GM18507 (cell line): ENCODE data around the gene FNDC7.
"Not testable (repeated sequence)": the region's sequence is repeated elsewhere in the genome, so short reads cannot be mapped to it uniquely, and the experiment has no call there.

ENCODE experiments used
- DNase-seq: peaks from one replicate; pipeline ENCODE4 v3.0.0; 2011; ENCODE audit warnings: low read depth; ENCODE audit not compliant: insufficient read length; ENCODE audit errors: extremely low spot score
- FAIRE-seq: peaks from 2 replicates; lab custom pipeline; 2011; peaks lifted over from hg19 to GRCh38; lab: Jason Lieb, UNC

The FNDC7 gene

DNA sequence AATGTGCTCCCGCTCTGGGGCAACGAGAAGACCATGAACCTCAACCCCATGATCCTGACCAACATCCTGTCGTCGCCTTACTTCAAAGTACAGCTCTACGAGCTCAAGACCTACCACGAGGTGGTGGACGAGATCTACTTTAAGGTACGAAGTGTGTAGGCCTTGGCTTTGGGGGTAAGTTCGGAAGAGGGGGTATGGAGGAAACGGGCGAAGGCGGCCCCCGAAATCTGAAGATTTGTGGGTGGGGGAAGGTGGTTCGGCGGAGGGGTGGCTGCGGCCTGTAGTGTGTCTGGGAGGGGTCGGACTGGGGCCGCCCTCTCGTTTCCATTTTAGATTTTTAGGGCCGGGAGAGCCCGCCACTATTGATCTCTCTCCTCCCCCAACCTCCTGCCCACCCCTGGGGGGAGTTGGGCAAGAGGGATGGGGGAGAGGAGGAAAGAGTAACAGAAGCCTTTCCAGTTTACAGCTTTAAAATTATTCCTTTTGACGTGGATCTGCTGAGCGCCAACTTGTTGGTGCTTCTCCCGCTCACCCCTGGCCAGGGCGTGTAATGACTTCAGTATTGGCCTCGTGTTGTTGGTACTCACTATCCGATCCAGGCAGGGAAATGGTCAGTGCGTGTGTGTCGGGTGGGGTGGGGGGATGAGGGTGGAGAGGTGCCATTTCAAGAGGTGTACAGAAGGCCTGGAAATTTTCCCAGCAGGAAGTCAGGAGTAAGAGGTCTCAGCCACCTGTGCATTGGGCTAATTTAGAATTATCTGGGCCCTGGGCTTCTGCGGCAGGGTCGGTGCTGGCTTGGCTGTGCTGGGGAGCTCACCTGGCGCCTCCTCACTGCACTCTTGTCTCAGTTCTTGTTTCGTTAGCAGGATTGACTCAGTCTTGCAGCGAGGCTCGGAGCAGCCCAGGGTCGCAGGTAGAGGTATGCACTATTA lies 19.7 kb upstream of the FNDC7 start:
- DNase-seq (peak; percentile 26), FAIRE-seq (peak; percentile 78)

DNA sequence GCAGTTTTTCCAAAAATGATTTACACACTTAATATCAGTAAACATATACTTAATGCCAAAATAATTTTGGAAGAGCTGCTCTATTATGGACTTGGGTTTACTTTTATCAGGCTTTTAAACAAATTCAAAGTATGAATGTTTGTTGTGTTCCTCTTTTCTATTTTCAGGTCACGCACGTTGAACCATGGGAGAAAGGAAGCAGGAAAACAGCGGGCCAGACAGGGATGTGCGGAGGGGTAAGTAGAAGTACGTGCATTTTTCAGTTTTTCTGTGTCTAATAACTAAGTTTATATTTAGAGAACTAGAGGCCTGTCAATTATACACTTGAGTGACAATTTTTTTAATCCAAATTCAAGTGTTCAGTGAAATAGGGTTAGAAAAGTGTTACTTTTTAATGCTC lies 17.2 kb upstream of the FNDC7 start:
- FAIRE-seq = no peak
- DNase-seq = no peak

DNA sequence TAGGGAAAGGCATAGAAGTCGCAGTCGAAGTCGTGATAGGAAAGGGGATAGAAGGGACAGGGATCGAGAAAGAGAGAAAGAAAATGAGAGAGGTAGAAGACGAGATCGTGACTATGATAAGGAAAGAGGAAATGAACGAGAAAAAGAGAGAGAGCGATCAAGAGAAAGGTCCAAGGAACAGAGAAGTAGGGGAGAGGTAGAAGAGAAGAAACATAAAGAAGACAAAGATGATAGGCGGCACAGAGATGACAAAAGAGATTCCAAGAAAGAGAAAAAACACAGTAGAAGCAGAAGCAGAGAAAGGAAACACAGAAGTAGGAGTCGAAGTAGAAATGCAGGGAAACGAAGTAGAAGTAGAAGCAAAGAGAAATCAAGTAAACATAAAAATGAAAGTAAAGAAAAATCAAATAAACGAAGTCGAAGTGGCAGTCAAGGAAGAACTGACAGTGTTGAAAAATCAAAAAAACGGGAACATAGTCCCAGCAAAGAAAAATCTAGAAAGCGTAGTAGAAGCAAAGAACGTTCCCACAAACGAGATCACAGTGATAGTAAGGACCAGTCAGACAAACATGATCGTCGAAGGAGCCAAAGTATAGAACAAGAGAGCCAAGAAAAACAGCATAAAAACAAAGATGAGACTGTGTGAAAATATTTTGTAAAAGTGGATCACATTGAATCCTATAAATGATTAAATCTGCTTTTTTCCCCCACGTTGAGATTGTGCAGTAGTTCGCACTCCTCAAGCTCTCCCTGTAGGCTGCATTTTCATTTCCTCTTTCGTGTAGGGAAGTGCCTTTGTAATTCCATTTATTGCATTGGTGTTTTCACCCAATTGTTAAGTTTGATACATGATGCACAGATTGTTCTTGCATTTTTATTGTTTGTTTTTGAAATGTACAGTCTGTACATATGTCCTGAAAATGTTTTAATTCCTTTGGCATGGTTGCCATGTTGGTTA lies 13.1 kb upstream of the FNDC7 start:
- no peak for FAIRE-seq
- DNase-seq = no peak

DNA sequence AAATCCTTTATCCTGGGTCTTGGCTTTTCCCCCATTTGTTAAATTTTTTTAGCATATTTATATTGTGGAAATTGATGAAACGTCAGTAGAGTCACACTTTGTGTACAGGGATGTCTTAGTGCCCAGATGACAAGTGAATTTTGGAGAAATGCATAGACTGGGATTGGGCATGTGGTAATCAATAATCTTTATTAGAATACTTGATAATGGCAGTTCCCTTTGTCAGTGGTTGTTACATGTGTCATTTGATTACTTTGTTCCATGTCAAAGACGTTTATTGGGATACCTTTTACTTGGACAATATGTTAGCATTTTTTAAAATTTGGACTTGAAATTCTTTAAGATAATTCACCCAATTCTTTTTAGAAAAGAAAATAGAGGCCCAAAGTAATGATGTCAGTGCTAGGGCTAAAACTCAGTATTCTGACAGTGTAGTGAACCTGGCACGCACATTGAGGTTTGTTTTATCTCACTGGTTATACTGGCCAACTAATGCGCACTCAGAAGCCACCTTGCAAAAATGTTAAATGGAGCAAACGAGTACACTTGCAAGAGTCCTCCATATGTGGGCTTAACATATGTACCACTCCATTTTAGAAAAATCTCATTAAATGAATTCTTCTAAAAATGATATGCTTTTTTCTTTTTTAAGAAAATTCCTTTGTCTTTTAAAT lies 11.4 kb upstream of the FNDC7 start:
- DNase-seq = no peak
- no peak for FAIRE-seq

DNA sequence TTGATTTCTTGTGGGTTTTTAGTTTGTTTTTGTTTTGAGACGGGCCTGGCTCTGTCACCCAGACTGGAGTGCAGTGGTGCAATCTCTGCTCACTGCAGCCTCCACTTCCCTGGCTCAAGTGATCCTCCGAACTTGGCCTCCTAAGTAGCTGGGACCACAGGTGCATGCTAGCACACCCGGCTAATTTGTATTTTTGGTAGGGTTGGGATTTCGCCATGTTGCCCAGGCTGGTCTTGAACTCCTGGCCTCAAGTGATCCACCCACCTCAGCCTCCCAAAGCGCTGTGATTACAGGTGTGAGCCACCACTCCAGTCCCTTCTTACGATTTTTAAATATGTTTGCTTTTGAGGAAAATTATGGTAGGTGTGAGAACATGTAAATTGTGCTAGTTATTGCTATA lies 10.6 kb upstream of the FNDC7 start:
- DNase-seq, FAIRE-seq: not testable (repeated sequence)

DNA sequence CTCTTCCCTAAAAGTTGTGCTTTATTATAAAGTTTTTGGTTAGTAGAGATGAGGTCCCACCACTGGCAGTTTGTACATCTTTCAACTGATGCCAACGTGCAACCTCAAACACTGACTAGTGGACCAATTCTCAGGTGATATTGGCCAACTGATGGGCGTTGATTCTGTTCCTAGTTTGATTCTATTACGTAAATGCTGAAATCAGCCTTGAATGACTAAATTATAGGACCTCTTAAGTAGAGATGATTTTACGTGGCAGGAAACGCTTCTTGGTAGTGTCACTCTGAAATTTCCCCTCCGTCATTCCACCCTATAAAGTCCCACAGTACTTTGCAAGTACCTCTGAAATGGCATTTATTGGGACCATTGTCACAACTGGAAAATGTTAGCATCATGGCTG lies 8.8 kb upstream of the FNDC7 start:
- DNase-seq (no peak), FAIRE-seq (no peak)

DNA sequence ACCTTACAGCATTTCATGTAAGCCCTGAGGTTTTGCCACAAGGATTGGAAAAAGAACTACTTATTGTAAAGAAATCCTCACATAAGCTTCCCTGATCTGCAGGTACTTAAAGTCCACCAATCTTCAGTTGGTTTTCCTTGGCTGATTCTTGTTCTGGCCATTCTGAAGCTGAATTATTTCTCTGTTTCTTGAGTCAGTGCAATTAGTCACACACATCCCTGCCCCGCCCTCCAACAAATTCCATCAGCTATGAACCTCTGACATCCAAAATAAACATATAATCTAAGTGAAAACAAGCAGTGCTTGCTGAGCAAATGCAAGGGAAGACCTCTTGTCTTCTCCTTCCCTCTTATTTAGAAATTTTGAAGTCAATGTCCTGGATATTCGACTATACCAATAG lies 8.2 kb upstream of the FNDC7 start:
- FAIRE-seq (no peak), DNase-seq (no peak)

DNA sequence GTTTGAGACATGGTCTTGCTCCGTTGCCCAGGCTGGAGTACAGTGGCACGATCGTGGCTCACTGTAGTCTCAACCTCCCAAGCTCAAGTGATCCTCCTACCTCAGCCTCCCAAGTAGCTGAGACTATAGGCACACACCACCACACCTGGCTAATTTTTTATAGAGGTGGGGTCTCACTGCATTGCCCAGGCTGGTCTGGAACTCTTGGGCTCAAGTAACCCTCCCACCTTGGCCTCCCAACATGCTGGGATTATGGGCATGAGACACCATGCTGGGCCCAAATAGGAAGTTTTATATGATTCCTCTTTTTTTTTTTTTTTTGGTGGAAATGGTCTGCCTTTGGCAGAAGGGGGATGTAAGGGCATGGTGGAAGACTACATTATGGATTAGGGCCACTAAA lies 6.1 kb upstream of the FNDC7 start:
- no peak for FAIRE-seq
- DNase-seq = no peak

DNA sequence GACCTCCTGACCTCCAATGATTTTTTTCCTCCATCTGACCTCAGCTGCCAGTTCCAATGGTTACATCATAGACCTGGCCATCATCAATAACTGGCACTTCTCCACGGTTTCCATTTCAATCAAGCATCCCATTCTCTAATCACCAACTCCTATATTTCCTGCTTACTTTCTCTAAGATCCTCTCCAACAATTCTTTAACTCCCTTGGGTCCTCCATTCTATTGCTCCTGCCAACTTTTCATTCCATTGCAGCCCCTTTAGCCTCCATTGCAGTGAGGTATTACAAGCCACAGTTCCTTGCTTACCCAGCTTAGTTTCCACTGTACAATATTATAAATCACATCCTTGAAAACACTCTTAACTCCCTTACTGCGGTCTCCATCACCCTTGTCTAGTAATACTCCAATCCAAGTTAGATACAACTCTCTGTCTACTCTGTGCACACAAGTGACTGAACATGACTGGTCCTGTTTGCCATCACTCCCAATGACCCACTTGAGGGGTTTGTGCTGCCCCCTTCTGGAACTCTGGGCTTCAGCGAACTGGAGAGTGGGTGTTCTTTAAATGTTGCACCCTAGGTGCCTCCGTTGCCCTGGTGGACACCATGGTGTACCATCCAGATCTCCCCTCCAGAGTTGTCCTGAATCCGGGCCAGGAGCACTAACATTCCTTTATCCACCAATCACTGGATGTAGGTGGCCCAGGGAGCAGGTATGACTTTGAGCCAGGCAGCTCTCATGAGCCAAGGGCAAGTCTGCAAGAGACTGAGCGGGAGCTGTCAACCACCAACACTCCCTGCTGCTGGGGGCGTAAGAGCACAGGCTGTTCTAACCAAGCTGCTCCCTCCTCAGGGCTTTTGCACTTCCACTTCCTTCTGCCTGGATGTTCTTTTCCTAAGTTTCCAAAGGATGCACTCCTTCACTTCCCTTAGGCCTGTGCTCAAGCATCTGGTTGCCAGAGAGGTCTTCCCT lies 3.7 kb upstream of the FNDC7 start:
- DNase-seq (no peak), FAIRE-seq (no peak)

DNA sequence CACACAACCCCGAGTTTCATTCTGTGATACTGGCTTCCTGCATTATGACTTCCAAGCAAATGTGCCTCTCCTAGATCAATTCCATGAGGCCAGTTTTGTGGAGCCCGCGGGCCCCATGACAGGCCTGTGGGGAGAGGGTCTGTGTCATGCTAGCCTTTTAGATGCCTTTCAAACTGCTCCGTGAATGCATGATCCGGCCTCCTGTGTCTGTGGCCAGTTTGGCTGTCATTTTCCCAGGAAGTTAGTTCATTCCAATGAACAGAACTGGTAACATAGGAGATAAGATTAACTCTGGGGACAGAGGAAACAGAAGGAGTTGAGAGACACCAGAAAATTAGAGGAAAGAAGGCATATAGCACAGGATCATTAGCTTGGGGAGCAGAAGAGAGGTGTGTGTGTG lies 3.2 kb downstream of the FNDC7 start:
- DNase-seq = no peak
- FAIRE-seq = no peak

DNA sequence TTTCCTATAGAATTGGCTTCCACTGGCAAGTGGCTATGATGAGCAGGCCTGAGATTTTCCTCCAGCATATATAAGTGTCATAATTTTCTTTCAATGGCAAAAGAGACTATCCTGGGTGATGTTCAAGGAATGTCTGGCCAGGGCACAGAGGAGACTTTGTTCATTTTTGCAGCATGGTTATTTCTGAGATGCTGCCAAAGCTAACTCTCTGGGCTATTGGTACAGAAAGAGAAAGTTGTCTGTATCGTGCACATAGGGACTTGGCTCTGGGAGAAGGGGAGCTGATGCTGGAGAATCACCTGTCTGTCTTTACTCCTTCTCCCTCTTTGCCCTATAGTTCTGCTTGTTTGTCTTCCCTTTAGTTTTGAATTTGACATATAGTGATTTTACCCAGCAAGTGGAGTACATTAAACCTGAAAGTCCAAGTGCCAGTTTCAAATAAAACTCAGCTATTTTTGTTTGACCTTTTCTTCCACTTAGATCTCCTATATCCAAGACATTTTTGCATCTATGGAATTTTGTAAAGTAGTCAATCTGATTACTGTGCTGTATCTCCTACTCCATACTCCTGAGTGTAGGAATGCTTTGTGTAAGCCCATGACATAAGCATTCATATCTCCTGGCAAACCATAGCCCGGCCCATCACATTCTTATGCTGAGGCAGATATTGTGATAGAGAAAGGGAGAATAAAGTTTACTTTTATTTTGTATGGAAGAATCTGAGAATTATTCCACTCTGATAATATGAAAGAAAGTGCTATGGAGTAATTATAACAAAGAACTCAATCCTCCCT lies 3.9 kb downstream of the FNDC7 start:
- DNase-seq (no peak), FAIRE-seq (no peak)

DNA sequence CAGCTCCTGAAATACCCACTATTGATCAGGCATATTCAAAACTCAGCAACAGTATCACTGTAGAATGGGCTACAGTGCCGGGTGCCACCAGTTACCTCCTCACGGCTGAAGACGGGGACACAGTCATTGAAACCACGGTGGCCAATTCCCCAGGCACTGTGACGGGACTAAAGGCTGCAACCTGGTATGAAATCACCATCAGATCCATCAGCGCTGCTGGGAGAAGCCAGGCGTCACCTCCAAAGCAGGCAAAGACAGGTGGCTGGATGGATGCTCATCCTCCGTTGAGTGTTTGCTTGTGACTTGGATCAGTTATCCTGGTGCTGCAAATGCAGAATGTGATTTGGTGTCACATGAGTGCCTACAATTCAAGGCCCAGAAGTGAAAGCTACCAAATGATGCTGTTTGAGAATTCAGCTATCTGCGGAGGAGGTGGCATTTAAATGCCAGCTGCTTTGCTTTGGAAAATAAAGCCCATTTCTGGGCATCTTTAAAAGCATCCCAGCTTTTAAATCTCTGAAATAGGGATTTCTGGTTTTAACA lies 5.1 kb downstream of the FNDC7 start:
- DNase-seq = no peak
- no peak for FAIRE-seq

DNA sequence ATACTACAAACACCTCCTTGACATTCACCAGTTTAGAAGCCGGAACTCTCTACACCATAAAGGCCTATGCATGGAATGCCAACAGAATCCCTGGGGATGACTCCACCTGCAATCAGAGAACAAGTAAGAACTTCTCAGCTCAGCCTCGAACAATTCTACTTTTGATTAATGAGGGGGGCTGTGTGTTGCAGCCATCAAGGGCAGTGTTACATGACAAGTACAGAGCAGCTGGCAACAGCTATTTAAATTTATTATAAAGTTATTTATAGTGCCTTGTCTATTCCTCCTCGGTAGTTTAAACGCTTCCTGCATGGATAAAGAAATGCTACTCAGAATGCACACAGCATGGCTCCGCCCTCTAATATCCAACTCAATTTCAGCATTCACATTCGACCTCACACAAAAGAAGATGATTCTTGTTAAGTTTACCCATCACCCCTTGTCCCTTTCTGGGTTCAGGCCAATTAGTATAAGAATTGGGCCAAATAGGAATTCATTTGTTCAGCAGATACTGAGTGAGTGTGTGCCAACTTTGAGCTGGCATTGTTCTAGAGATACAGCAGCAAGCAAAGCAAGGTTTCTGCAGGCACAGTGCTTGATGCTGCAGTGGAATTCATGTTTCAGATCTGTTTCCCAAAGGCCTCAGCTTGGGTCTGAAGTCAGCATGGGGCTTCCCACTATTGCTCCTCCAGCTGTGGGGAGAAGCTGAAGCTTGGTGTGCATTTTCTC lies 6.4 kb downstream of the FNDC7 start:
- no peak for FAIRE-seq
- DNase-seq = no peak

DNA sequence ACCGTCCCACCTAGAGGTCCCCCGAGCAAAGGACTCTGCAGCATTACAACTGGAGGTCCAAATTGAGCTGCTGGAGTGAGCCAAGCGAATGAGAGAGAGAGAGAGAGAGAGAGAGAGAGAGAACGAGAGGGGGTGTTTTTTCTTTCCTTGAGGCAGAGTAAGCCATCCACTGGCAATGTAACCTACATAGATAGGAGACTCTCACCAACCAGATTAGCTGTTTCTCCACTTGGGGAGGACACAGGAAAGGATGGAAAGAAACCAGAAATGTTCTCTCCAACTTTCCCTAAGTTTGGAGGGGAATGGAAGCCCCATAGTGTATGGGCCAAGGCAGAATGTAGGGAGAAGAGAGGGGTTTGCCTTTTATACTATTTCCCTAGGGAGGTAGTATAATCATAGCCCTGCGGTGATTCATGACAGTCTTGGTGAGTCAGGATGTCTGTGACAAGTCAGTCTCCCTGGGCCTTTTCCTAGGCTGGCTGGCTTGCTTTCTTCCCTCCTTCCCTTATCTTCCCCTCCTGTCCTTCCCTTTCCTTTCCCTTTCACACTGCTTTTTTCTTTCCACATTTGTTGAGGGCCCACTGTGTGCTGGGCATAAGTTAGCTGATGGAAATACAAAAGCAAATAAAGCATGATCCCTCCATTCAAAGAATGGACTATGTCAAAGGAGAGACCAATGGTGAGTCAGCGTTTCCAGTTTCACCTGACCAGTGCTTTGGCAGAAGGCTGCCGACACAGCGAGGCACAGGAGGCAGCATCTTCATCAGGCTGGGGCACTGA lies 7.1 kb downstream of the FNDC7 start:
- no peak for DNase-seq

DNA sequence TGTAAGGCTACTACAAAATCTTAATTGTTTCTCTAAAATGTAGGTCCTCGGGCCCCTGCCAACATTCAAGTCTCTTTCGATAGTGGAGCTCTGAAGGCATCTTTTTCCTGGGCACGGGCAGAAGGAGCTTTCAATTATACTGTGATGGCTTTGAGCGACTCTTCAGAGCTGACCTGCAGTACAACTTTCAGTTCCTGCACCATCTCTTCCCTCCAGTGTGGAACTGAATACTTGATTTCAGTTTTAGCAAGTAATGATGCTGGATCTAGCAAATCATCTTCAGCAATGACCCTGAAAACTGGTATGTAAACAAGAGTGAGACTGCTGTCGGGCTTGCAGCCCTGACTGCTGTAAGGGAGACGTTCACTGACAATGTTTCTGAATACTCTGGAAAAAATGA lies 9.6 kb downstream of the FNDC7 start:
- FAIRE-seq (no peak), DNase-seq (no peak)

More for the DNA sequence above, 7.1 kb downstream of the FNDC7 start:
- FAIRE-seq = no peak

DNA sequence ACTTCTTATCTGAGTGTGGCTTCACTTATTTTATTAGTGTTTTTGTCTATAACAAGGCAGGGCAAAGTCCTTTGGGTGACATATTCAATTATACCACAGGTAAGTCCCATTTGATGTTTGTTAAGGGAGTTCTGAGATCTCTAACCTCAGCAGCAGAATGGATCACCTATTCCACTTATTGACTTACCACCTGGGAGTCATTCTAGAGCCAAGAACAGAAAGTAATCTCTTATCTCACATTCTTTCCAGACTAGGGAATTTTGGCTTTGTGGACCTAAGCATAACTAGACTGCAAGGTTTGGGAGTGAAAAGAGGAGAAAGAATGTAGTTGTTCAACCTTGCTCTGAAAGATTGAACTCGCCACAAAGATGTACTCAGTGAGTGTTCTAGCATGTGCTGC lies 13.2 kb downstream of the FNDC7 start:
- FAIRE-seq (no peak), DNase-seq (no peak)
